ENCODE measurements around the gene RAB11FIP4. TPM values are rescaled to one million over a fixed set of nuclear protein-coding genes. Genes with fewer than 3 reads are reported as not detected.

Gene RAB11FIP4
- total and polyA plus RNA-seq, 2 donors (not counting 3 experiments of a cell fraction or from before 2014, with no cell fraction given), result 0.08 to 0.38 TPM

DNA sequence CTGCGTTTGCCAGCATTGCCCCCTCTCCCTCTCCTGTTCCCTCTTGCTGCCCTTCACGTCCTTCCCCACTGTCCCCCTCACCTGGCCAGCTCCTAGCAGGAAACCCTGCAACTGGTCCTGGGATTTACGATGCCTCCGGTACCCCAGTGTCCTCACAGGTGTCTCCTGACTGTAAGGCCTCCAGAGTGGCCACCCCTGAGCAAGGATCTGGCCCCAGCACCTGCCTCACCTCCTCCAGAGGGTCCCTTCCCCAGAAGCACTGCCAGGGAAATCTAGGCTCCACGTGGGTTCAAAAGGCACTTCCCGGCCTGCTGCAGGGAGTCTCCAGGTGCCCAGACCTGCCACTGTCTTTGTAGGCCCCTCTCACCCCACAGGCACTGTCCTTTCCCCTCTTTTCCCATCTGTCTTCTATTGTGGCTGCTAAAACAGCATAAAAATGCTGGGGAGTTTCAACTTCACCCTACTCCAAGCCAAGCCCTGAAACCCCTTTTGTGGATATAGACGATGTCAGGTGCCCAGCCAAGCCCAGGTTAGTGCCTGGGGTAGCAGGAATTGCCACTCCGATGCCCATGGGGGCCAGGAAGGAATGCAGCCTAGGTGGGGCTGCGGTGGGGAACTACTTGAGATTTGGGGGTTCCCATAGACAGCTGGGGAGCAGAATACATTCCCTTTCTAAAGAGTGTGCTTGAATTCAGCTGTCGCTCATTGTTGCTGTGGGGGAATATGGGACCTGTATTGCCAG is 25.7 kb downstream of the RAB11FIP4 start:
- Histone ChIP-seq H3K79me2 (ENCODE audit: control insufficient read depth, insufficient read depth, low read length) (no peaks in the 10 kb centered on the region), H3K4me3 (replicated peaks in 1 of 3; ENCODE audit: insufficient read depth in 1 of 3, low read depth in 1 of 3, low read length in 3 of 3) (no peak overlapping the region), H3K9ac (replicated peaks; ENCODE audit: extremely low read depth, insufficient read depth, low read length) (no peak overlapping the region), H2AFZ (ENCODE audit: low read depth, low read length) (no peak overlapping the region), H3K9me1 (replicated peaks; ENCODE audit: control insufficient read depth, extremely low read depth, insufficient read depth, low read length) (no peaks in the 10 kb centered on the region), H3K9me3 (replicated peaks; ENCODE audit: control insufficient read depth, insufficient read depth, low read length) (no peaks in the 10 kb centered on the region), H3K27me3 (ENCODE audit: control insufficient read depth in 2 of 2, insufficient read depth in 2 of 2, low read length in 2 of 2) (peaks cover 3 to 5% of the 10 kb centered on the region in 2 experiments), H3K36me3 (ENCODE audit: control insufficient read depth in 2 of 2, extremely low read depth in 1 of 2, insufficient read depth in 2 of 2, low read length in 2 of 2) (no peaks in the 10 kb centered on the region), H3K4me1 (ENCODE audit: control insufficient read depth, extremely low read depth, insufficient read depth, low read length) (no peaks in the 10 kb centered on the region), H3K4me2 (ENCODE audit: insufficient read depth, low read length) (no peak overlapping the region), H3K27ac (ENCODE audit: insufficient read depth, low read depth, low read length) (no peak overlapping the region), H4K20me1 (replicated peaks; ENCODE audit: control insufficient read depth, extremely low read depth, insufficient read depth, low read length) (no peaks in the 10 kb centered on the region)
- no TSS peak for BruUV-seq (replicated peaks)
- ChIA-PET CTCF (no interaction called here), POLR2A (no interaction called here)
- TF ChIP-seq, protein P1, sequence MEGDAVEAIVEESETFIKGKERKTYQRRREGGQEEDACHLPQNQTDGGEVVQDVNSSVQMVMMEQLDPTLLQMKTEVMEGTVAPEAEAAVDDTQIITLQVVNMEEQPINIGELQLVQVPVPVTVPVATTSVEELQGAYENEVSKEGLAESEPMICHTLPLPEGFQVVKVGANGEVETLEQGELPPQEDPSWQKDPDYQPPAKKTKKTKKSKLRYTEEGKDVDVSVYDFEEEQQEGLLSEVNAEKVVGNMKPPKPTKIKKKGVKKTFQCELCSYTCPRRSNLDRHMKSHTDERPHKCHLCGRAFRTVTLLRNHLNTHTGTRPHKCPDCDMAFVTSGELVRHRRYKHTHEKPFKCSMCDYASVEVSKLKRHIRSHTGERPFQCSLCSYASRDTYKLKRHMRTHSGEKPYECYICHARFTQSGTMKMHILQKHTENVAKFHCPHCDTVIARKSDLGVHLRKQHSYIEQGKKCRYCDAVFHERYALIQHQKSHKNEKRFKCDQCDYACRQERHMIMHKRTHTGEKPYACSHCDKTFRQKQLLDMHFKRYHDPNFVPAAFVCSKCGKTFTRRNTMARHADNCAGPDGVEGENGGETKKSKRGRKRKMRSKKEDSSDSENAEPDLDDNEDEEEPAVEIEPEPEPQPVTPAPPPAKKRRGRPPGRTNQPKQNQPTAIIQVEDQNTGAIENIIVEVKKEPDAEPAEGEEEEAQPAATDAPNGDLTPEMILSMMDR (IDR thresholded peaks at IDR 0.05; ENCODE audit: extremely low read depth in 1 of 2, insufficient read depth in 1 of 2, low read depth in 1 of 2, low read length in 2 of 2), result no peak
- TF ChIP-seq MYC (IDR thresholded peaks at IDR 0.05; ENCODE audit: low read depth, low read length) (no peak), GATA2 (IDR thresholded peaks at IDR 0.05; ENCODE audit: insufficient read depth, insufficient read length, low read depth, low read length) (no peak), POLR2AphosphoS5 (IDR thresholded peaks at IDR 0.05; ENCODE audit: insufficient read depth, low read depth, low read length) (no peak), EZH2 (IDR thresholded peaks at IDR 0.05; ENCODE audit: borderline replicate concordance, low read depth, low read length, severe bottlenecking) (no peak), JUN (IDR thresholded peaks at IDR 0.05; ENCODE audit: borderline replicate concordance, insufficient read depth, insufficient read length, low read depth) (no peak), POLR2A (IDR thresholded peaks at IDR 0.05; ENCODE audit: low read depth, low read length) (no peak)
- TF ChIP-seq, protein P2, sequence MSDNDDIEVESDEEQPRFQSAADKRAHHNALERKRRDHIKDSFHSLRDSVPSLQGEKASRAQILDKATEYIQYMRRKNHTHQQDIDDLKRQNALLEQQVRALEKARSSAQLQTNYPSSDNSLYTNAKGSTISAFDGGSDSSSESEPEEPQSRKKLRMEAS (IDR thresholded peaks at IDR 0.05; ENCODE audit: insufficient read depth, insufficient read length), result no peak
- DNase-seq (ENCODE audit: low read depth, low spot score) (no peak), FAIRE-seq (no peak)
- dilution Hi-C loops (cut with MboI; ENCODE audit: extremely low pct_ligation_motif_present, low sequenced_read_pairs) (no loop called here), intact Hi-C loops (cut with micrococcal nuclease) (no loop called here)
